GM21576 (cell line): ENCODE data around the gene ANKRD10.

ENCODE experiments used
- ATAC-seq: cut with Tn5 transposase; IDR thresholded peaks from one replicate; pipeline ENCODE4 v1.9.1; 2021; ENCODE audit warnings: mild to moderate bottlenecking, moderate library complexity; ENCODE audit not compliant: unreplicated experiment

The ANKRD10 gene

GRCh38 chr13:110885966-110886869, 28.7 kb downstream of the ANKRD10 start:
- no peak for ATAC-seq

DNA sequence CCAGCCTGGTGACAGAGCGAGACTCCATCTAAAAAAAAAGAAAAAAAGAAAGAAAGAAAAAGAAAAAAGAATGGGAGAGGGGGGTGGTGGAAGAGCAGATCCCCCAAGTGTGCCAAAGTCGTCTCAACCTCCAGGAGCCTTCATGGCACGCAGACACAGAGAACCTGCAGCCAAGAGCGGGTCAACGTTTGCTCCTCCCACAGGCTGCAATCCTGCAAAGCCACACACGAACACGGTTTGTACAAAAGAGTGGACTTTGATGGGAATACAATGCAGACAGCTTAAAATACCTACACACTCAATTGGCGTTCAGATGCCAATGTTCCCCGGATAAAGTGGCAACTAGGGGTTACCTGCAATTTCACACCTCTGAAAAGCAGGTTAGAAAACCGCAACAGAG, 29.4 kb downstream of the ANKRD10 start:
- no peak for ATAC-seq

DNA sequence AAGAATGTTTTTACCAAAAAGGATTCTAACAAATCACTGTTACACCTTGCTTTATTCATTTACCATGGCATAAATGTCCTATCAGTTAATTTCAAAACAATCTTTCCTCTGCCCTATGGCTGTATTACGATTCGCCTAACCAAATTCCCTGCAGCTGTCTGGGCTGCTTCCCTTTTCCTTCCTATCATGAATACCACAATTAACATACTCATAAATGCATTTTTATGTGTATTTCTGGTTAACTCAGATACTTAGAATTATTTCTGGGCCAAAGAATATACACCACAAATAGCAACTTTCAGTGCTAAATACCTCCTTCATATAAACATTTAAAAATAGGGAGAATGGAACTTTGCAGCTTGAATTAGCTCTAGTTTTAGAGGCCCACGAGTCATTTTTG, 30.4 kb downstream of the ANKRD10 start:
- no peak for ATAC-seq

DNA sequence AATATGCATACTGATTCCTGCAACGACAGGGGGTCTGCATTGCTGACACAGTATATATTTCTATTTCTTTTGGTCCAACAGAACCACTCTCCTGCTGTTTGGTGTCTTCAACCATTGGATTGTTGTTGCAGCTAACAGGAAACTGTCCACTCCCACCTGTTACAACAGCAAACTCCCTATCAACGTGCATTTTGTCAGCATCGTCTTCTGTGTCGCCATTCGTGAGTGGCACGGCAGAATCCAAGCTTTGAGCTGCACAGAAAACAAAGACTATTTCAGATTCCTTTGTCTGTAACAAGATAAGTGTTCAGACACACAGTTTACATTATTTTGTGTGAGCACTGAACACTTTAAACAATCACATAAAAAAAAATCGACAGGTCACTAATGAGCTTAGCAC, 31.3 kb downstream of the ANKRD10 start:
- ATAC-seq = no peak

- ATAC-seq = no peak
Observed at GRCh38 chr13:110882972-110883371, 31.9 kb downstream of the ANKRD10 start.

- ATAC-seq = no peak
Observed at GRCh38 chr13:110881839-110882627, 32.8 kb downstream of the ANKRD10 start.

DNA sequence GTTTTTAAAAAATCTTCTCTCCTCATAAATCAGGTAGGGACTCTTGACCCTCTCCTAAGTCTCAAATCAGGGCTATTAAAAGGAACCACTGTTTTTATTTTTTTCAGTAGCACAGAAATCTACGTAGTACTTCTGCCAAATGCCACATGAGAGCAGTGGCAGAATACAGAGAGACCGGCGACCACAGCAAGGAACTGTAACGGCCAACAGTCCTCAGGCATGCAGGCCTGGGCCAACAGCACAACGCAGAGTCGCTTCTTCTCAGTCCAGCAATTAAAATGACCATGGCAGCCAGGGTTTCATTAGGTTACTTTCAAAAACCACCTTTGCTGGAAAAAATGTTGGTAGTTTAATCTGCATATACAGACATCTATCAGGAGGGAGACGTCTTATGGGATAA, 34.2 kb downstream of the ANKRD10 start:
- ATAC-seq = no peak

DNA sequence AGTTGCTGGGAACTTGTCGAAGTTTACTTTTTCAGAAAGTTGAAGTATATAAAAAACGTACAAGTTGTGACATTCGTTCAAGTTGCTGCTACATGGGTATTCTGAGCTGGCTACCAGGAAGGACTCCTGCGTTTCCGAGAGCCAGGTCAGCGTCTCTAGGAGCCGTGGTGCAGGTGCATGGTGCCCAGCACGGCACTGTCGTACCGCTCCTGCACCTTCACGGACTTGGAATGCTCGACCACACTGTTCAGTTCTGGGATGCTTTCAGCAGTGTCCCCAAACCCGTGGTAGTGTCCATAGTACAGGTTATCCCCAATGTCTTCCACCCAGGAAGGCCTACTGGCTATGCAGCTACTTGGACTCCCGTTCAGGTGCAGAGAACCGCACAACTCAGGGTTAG, 35.4 kb downstream of the ANKRD10 start:
- ATAC-seq = no peak

GRCh38 chr13:110877737-110878258, 37.1 kb downstream of the ANKRD10 start:
- ATAC-seq = no peak

DNA sequence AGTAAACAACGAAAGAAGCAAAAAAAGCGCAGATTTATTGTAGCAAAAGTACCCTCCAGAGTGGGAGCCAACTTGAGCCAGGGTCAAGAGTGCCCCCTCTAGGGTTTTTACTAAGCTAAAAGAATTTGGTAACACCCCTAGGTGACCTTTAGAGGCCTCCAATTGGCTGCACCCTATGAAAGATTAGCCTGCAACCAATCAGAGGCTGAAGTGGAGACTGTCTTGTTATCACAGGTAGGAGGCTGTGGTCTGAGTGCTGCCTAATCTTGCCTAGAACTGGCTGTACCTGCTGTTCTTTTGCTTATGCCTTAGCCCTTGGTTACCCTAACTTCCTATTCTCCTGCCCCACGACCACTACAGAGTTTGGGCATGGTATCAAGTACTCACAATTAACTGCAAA, 38.3 kb downstream of the ANKRD10 start:
- ATAC-seq = no peak

GRCh38 chr13:110875241-110875640, 39.6 kb downstream of the ANKRD10 start:
- ATAC-seq = no peak

- ATAC-seq = no peak
Observed at GRCh38 chr13:110874508-110874960, 40.3 kb downstream of the ANKRD10 start.

- ATAC-seq = no peak
Observed at GRCh38 chr13:110873639-110874507, 41.0 kb downstream of the ANKRD10 start.

DNA sequence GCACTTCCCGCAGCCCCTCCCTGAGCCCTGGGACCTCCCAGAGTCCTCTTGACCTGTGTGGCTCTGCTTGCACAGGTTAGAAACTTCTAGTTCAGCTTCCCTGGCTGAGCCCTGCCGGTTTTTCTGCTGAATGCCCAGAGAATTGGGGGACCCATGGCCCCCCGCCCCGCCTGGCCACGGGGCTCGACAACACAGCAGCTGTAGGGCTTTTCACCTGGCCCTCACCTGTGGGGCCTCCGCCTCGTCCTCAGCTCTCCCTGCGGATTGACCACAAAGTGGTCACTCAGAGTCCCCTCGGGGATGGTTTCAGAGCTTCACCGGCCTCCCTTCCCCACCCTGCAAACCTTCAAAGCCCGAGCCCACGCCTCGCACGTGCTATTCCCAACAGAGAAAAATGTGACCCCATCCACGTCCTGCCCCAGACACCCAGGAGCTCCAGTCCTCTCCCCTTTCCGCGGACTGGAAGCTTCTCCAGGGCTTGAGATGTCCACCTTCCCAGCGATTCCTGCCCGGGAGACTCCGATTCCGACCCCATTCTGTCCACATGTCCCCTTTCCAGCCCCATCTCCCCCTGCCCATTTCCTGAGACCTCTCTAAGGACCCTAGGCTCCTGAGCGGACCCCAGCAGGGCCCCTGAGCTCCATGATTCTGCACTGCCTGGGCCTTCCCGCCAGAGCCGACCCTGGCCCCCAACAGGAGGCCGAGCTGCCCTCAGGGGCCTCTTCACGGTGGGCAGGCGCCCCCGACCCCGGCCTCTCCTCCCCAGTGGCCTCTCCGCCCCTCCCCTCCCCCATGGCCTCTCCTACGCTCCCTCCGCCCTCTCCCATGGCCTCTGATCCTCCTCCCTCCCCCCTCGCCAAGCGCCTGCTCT, 41.9 kb downstream of the ANKRD10 start:
- ATAC-seq = no peak

DNA sequence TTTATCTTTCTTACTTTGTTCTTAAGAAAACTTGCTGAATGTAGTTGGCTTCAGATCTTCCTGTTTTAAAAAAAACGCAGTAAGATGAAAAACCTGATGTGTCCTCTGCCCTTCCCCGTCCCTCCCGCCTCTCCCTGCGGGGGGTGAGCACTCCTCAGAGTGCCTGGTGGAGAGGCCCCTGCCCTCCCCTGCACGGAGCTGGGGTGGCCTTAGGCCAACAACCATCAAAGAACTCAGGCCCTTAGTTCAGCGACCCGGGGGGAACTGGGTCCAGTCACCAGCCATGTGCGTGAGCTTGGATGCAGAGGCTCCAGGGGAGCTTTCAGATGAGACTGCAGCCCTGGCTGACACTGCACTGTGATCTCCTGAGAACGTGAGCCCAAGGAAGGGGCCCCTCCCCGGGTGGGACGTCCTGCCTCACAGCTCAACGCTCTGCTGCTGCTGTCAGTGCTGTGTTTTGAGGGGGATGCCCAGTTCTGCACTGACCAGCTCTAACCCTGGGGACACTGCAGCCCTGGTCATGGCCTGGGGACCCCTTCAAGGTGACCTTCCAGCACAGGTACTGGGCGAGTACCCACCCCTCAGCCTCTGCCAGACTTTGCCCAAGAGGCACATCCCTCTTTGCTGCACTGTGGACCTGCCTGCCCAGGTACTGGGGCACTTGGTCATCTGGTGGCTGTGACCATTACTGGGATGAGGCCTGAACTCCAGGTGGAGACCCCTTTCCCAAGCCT, 42.7 kb downstream of the ANKRD10 start:
- ATAC-seq = no peak

DNA sequence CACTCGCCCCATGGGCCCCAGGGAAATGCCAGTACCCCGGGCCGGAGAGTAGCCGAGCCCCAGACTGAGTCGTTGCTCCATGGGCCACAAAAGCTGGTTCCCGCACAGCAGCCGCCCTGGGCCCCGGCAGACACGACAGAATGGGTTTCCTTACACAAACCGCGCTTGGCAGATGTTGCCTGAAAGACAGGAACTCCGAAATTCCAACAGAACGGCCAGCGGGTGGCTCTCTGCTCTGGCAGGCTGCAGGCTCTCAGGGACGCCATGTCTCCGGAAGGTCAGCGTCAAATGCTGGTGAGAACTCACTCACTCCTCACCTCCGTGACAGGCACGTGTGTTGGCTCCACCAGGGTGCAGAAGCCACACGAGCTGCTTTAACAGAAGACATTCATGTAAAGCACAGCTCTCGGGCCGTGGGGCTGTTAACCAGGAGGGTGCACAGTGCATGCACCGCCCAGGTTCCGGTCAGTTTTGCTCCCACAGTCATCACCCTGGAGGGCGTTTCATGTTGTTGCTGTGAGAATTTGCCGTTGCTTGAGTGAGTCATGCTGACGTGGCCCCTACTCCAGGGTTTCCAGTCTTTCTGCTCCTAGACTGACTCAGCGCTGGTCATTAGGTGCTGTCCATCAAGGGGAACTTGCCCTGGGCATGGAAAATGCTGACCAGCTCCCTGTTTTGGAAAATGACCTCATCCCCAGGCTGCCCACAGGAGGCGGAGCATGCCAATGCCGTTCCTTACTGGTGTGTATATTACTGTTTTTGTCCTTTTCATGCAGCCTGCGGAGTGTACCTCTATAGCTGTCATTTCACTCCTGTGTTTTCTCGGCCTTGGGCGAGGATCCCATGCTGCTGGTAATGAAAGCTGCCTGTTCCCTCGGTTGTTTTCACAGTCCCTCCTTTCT, 44.8 kb downstream of the ANKRD10 start:
- no peak for ATAC-seq

- ATAC-seq = no peak
Observed at GRCh38 chr13:110869231-110869804, 45.6 kb downstream of the ANKRD10 start.

- no peak for ATAC-seq
Observed at GRCh38 chr13:110868720-110869119, 46.1 kb downstream of the ANKRD10 start.
